LNCAP (cell line): ENCODE results near the gene NT5C3B.

ENCODE experiments used
- CTCF ChIP-seq: fragments of 450-650 bp; IDR thresholded peaks from 2 replicates; pipeline ENCODE4 v1.5.1; 2017; ENCODE audit warnings: mild to moderate bottlenecking

NT5C3B gene

GRCh38 chr17:41786227-41787020, 49.6 kb downstream of the NT5C3B start, which contains the start of gene JUP:
TSS of gene JUP (minus strand) at chr17:41786711. CDS start at chr17:41771854, 14,857 bp downstream.
- TF ChIP-seq CTCF: peak; percentile 91

GRCh38 chr17:41785859-41786226, 50.2 kb downstream of the NT5C3B start:
- TF ChIP-seq CTCF: no peak

- no peak for TF ChIP-seq CTCF
Measured at GRCh38 chr17:41785091-41785858, 50.8 kb downstream of the NT5C3B start.

GRCh38 chr17:41784207-41784744, 51.8 kb downstream of the NT5C3B start:
- TF ChIP-seq CTCF: no peak

GRCh38 chr17:41782142-41782541, 53.9 kb downstream of the NT5C3B start:
- TF ChIP-seq CTCF: no peak

GRCh38 chr17:41781404-41782110, 54.5 kb downstream of the NT5C3B start:
- TF ChIP-seq CTCF: no peak

GRCh38 chr17:41779954-41780353, 56.1 kb downstream of the NT5C3B start:
- TF ChIP-seq CTCF: no peak
